Measurements from ENCODE around the gene RNF11. TPM values are rescaled to one million over a fixed set of nuclear protein-coding genes. Genes with fewer than 3 reads are reported as not detected.
"Not testable (repeated sequence)": the region's sequence is repeated elsewhere in the genome, so short reads cannot be mapped to it uniquely, and the experiment has no call there.

RNF11 gene
- total RNA-seq, 2 experiments from 2014 or later: 91.3 to 97.4 TPM

DNA sequence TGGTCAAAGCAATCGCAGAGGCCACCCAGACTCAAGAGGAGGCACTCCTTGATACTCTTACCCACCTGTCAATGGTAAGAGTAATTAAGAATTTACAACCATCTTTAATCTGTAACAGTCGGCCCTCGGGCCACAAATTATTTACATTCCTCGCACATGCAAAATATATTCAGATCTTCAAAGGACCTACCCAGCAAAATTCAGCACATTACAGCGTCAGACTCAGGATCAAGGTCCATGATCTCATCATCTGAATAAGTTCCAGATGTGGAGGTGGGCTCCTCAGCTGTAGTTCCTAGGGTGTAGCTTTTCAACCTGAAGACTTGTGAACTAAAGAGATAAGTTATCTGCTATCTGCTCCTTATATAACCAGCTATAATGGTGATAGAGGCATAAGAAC, 17.1 kb upstream of the RNF11 start:
- intact Hi-C loops (cut with DNase I, micrococcal nuclease): no loop called here
- TF ChIP-seq, protein P1, sequence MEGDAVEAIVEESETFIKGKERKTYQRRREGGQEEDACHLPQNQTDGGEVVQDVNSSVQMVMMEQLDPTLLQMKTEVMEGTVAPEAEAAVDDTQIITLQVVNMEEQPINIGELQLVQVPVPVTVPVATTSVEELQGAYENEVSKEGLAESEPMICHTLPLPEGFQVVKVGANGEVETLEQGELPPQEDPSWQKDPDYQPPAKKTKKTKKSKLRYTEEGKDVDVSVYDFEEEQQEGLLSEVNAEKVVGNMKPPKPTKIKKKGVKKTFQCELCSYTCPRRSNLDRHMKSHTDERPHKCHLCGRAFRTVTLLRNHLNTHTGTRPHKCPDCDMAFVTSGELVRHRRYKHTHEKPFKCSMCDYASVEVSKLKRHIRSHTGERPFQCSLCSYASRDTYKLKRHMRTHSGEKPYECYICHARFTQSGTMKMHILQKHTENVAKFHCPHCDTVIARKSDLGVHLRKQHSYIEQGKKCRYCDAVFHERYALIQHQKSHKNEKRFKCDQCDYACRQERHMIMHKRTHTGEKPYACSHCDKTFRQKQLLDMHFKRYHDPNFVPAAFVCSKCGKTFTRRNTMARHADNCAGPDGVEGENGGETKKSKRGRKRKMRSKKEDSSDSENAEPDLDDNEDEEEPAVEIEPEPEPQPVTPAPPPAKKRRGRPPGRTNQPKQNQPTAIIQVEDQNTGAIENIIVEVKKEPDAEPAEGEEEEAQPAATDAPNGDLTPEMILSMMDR (IDR thresholded peaks at IDR 0.05): no peak
- no peak for DNase-seq
- Mint-ChIP-seq H3K27me3 (peaks cover 4% of the 10 kb centered on the region), H3K9me3 (no peaks in the 10 kb centered on the region), H3K36me3 (ENCODE audit: low read depth) (no peaks in the 10 kb centered on the region), H3K4me1 (ENCODE audit: low read depth) (peaks cover 19% of the 10 kb centered on the region), H3K27ac (no peak overlapping the region), H3K4me3 (no peak overlapping the region)
- H3K36me3 ChIP-seq (ENCODE audit: insufficient read depth, low read length): no peaks in the 10 kb centered on the region
- no peaks in the 10 kb centered on the region for H3K27me3 ChIP-seq (ENCODE audit: control insufficient read depth in 1 of 2, insufficient read depth in 2 of 2, low read length in 2 of 2)
- H3K4me1 ChIP-seq (ENCODE audit: insufficient read depth, low read length): peaks cover 7% of the 10 kb centered on the region
- no peak overlapping the region for H3K4me3 ChIP-seq (ENCODE audit: low read length)
- no peak overlapping the region for H3K27ac ChIP-seq (ENCODE audit: low read depth in 1 of 2, low read length in 2 of 2)
- ChIA-PET POLR2A (no interaction called here), CTCF (interaction anchor here (0.7 kb wide), 2 partner anchors 38 to 47 kb away, joined by 4 read pairs; no protein-coding TSS in a partner anchor)
- ATAC-seq (ENCODE audit: poor library complexity): no peak
- no peaks in the 10 kb centered on the region for H3K9me3 ChIP-seq (ENCODE audit: control insufficient read depth in 1 of 2, insufficient read depth in 1 of 2, low read length in 2 of 2)

DNA sequence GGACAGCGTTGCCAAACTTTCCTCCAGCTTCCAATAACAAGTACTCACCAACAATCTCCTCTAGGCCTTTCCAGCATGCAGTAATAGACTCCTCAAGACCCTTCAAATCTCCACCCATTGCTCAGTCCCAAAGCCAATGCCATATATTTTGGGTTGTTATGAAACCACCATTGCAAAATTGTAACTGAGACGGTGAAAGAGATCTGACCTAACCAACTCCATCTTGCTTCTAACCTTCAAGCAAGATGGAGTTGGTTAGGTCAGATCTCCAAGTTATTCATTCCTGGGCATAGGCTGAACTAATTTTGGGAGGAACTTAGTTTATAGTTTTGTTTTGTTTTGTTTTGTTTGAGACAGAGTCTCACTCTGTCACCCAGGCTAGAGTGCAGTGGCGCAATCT, 14.5 kb upstream of the RNF11 start:
- H3K27ac Mint-ChIP-seq; H3K4me3 Mint-ChIP-seq; H3K4me3 ChIP-seq (ENCODE audit: low read length); H3K4me1 ChIP-seq (ENCODE audit: insufficient read depth, low read length); H3K9me3 Mint-ChIP-seq; H3K27me3 Mint-ChIP-seq; H3K36me3 ChIP-seq (ENCODE audit: insufficient read depth, low read length); H3K27ac ChIP-seq (ENCODE audit: low read depth in 1 of 2, low read length in 2 of 2); POLR2A ChIA-PET; CTCF ChIA-PET; H3K36me3 Mint-ChIP-seq (ENCODE audit: low read depth); ATAC-seq (ENCODE audit: poor library complexity); DNase-seq; H3K9me3 ChIP-seq (ENCODE audit: control insufficient read depth in 1 of 2, insufficient read depth in 1 of 2, low read length in 2 of 2); intact Hi-C loops (cut with DNase I, micrococcal nuclease); H3K27me3 ChIP-seq (ENCODE audit: control insufficient read depth in 1 of 2, insufficient read depth in 2 of 2, low read length in 2 of 2); H3K4me1 Mint-ChIP-seq (ENCODE audit: low read depth): not testable (repeated sequence)

DNA sequence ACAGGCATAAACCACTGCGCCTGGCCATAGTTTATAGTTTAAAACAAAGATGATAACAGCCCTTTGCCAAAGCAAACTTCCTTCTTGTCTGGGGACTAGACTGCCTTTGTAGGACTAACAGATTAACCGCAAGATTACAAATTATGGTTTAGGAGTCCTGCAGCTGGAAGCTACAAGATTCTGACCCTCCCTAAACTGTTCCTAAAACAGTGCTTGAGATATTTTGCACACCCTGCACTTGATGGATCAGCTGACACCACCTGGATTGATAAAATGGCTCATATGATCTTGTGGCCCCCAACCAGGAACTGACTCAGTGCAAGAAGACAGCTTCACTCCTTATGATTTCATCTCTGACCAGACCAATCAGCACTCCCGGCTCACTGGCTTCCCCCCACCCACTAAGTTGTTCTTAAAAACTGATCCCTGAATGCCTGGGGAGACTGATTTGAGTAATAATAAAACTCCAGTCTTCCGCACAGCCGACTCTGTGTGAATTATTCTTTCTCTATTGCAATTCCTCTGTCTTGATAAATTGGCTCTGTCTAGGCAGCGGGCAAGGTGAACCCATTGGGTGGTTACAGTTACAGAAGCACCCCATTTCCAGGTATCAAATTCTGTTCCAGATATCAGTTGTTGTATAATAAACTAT, 13.8 kb upstream of the RNF11 start:
- no peak overlapping the region for H3K4me3 Mint-ChIP-seq
- Histone ChIP-seq H3K36me3 (ENCODE audit: insufficient read depth, low read length) (no peaks in the 10 kb centered on the region), H3K4me1 (ENCODE audit: insufficient read depth, low read length) (no peaks in the 10 kb centered on the region), H3K9me3 (ENCODE audit: control insufficient read depth in 1 of 2, insufficient read depth in 1 of 2, low read length in 2 of 2) (no peaks in the 10 kb centered on the region), H3K4me3 (ENCODE audit: low read length) (no peak overlapping the region), H3K27me3 (ENCODE audit: control insufficient read depth in 1 of 2, insufficient read depth in 2 of 2, low read length in 2 of 2) (no peaks in the 10 kb centered on the region), H3K27ac (ENCODE audit: low read depth in 1 of 2, low read length in 2 of 2) (no peak overlapping the region)
- H3K9me3 Mint-ChIP-seq: no peaks in the 10 kb centered on the region
- ChIA-PET POLR2A (no interaction called here), CTCF (no interaction called here)
- DNase-seq (no peak), ATAC-seq (ENCODE audit: poor library complexity) (no peak)
- no peak overlapping the region for H3K27ac Mint-ChIP-seq
- H3K4me1 Mint-ChIP-seq (ENCODE audit: low read depth): no peaks in the 10 kb centered on the region
- H3K27me3 Mint-ChIP-seq: peaks cover 13% of the 10 kb centered on the region
- intact Hi-C loops (cut with DNase I, micrococcal nuclease): no loop called here
- TF ChIP-seq, protein P1 (IDR thresholded peaks at IDR 0.05): no peak
- no peaks in the 10 kb centered on the region for H3K36me3 Mint-ChIP-seq (ENCODE audit: low read depth)

DNA sequence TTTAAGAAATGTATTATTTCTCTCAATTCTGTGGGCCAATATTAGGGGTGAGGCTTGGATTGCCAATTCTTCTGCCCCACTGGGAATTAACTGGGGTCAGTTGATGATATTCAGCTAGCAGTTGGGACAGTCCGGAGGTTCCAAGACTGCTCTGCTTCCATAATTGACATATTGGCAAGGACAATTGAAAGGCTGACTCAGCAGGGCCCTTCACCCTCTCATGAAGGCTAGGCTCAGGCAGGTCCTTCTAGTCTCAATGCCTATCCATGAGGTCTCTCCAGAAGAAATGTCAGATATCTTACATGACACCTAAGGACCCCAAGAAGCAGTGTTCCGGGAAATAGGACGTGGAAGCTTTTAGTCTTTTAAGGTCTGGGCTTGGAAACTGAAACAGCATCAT, 13.3 kb upstream of the RNF11 start:
- Histone ChIP-seq H3K27ac (ENCODE audit: low read depth in 1 of 2, low read length in 2 of 2) (no peak overlapping the region), H3K27me3 (ENCODE audit: control insufficient read depth in 1 of 2, insufficient read depth in 2 of 2, low read length in 2 of 2) (no peaks in the 10 kb centered on the region), H3K9me3 (ENCODE audit: control insufficient read depth in 1 of 2, insufficient read depth in 1 of 2, low read length in 2 of 2) (no peaks in the 10 kb centered on the region), H3K4me3 (ENCODE audit: low read length) (no peak overlapping the region), H3K4me1 (ENCODE audit: insufficient read depth, low read length) (no peaks in the 10 kb centered on the region), H3K36me3 (ENCODE audit: insufficient read depth, low read length) (no peaks in the 10 kb centered on the region)
- no peak for ATAC-seq (ENCODE audit: poor library complexity)
- H3K27me3 Mint-ChIP-seq: peaks cover 13% of the 10 kb centered on the region
- H3K36me3 Mint-ChIP-seq (ENCODE audit: low read depth): no peaks in the 10 kb centered on the region
- ChIA-PET POLR2A (interaction anchor here (1.4 kb wide), 1 partner anchor 13 kb away, joined by 4 read pairs; the partner anchor contains the start of gene RNF11), CTCF (no interaction called here)
- H3K4me1 Mint-ChIP-seq (ENCODE audit: low read depth): no peaks in the 10 kb centered on the region
- intact Hi-C loops (cut with DNase I, micrococcal nuclease): no loop called here
- H3K9me3 Mint-ChIP-seq: no peaks in the 10 kb centered on the region
- H3K27ac Mint-ChIP-seq: no peak overlapping the region
- DNase-seq: no peak
- TF ChIP-seq, protein P1 (IDR thresholded peaks at IDR 0.05): no peak
- no peak overlapping the region for H3K4me3 Mint-ChIP-seq

Data from CD4-positive, alpha-beta T cell (primary cell).